ENCODE results near the gene PARD3B. TPM values are rescaled to one million over a fixed set of nuclear protein-coding genes. Genes with fewer than 3 reads are reported as not detected.

The PARD3B gene
- total RNA-seq, 1 donor from 2014 or later: 12.3 TPM

DNA sequence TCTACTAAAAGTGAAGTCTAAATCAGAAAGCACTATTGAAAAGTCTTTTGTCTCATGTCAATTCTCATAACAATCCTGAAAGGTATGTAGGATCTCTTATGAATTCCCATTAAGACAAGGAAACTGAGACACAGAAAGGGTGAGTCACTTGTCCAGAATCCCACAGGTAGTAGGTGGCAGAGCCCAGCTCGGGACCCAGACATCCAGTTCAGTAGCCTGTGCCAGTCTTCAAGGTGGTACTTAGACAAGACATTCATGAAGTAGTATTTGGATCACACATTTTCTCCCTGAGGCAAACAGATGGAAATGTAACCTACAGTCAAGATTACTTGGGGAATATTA is 14.8 kb upstream of the PARD3B start:
- H3K4me3 ChIP-seq: no peak overlapping the region
- intact Hi-C loops (cut with DNase I): no loop called here
- no peaks in the 10 kb centered on the region for H3K9me3 ChIP-seq
- H3K27ac ChIP-seq: no peak overlapping the region
- TF ChIP-seq CTCF (IDR thresholded peaks at IDR 0.05) (no peak), POLR2A (IDR thresholded peaks at IDR 0.05) (no peak), POLR2AphosphoS5 (IDR thresholded peaks at IDR 0.05; ENCODE audit: insufficient read depth in 1 of 2, low read depth in 1 of 2) (no peak)
- H3K36me3 ChIP-seq: no peaks in the 10 kb centered on the region
- H3K27me3 ChIP-seq: no peaks in the 10 kb centered on the region
- no peaks in the 10 kb centered on the region for H3K4me1 ChIP-seq
- DNase-seq (ENCODE audit: extremely low spot score in 2 of 2): no peak

- no peak for TF ChIP-seq POLR2AphosphoS5 (IDR thresholded peaks at IDR 0.05; ENCODE audit: insufficient read depth in 1 of 2, low read depth in 1 of 2)
- no peak for TF ChIP-seq POLR2A (IDR thresholded peaks at IDR 0.05)
- TF ChIP-seq CTCF (IDR thresholded peaks at IDR 0.05): no peak
- H3K27ac ChIP-seq: no peak overlapping the region
- no peaks in the 10 kb centered on the region for H3K27me3 ChIP-seq
- H3K4me3 ChIP-seq: no peak overlapping the region
- H3K4me1 ChIP-seq: no peaks in the 10 kb centered on the region
- H3K9me3 ChIP-seq: no peaks in the 10 kb centered on the region
- intact Hi-C loops (cut with DNase I): no loop called here
- no peak for DNase-seq (ENCODE audit: extremely low spot score in 2 of 2)
- no peaks in the 10 kb centered on the region for H3K36me3 ChIP-seq
Observed at GRCh38 chr2:204533629-204534370, 11.5 kb upstream of the PARD3B start.

- Histone ChIP-seq H3K9me3 (no peaks in the 10 kb centered on the region), H3K27me3 (no peaks in the 10 kb centered on the region), H3K27ac (no peak overlapping the region), H3K4me1 (no peaks in the 10 kb centered on the region), H3K36me3 (no peaks in the 10 kb centered on the region), H3K4me3 (no peak overlapping the region)
- intact Hi-C loops (cut with DNase I): no loop called here
- no peak for DNase-seq (ENCODE audit: extremely low spot score in 2 of 2)
- TF ChIP-seq CTCF (IDR thresholded peaks at IDR 0.05) (no peak), POLR2AphosphoS5 (IDR thresholded peaks at IDR 0.05; ENCODE audit: insufficient read depth in 1 of 2, low read depth in 1 of 2) (no peak), POLR2A (IDR thresholded peaks at IDR 0.05) (no peak)
Observed at GRCh38 chr2:204535356-204535755, 9.9 kb upstream of the PARD3B start.

- intact Hi-C loops (cut with DNase I): no loop called here
- no peak for DNase-seq (ENCODE audit: extremely low spot score in 2 of 2)
- no peaks in the 10 kb centered on the region for H3K9me3 ChIP-seq
- H3K36me3 ChIP-seq: no peaks in the 10 kb centered on the region
- H3K27ac ChIP-seq: no peak overlapping the region
- H3K4me3 ChIP-seq: no peak overlapping the region
- H3K4me1 ChIP-seq: no peaks in the 10 kb centered on the region
- no peak for TF ChIP-seq CTCF (IDR thresholded peaks at IDR 0.05)
- TF ChIP-seq POLR2A (IDR thresholded peaks at IDR 0.05): no peak
- TF ChIP-seq POLR2AphosphoS5 (IDR thresholded peaks at IDR 0.05; ENCODE audit: insufficient read depth in 1 of 2, low read depth in 1 of 2): no peak
- H3K27me3 ChIP-seq: no peaks in the 10 kb centered on the region
Observed at GRCh38 chr2:204535764-204536163, 9.5 kb upstream of the PARD3B start.

DNA sequence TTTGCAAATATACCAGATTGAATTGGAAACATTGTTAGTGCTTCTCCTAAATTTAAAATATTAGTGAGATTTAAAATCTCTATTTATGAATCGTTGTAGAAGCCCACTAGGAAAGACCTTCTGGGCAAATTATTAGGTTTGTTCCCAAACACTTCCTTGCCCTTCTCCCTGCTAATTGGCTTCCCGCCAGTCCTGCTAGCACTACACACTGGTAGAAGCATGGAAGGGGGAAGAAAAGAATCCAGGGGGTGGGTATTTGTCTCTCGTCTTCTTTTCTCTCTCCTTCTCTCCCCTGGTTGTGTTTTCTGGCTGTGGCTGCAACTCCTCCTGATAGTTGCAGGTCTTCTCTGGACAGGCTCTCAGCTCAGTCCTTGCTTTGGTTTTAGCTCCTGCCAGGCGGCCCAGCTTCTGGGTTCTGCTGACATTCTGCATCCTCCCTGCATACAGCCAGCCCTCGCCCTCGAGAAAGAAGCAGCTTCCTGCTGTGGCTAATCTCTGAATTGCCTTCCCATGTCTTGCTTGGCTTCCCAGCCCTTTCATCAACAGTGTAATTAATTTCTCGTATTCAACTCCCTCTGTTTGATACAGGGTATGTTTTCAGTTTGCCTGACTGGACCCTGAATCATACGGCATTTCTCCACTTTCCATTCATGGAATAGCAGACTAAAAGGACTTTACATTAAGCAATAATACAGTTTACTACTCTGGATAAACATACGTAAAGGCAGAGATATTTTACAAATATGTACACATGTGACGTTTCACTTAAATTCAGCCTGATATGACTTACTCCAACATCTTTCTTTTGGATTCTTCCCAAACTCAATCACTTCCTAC is 6.9 kb upstream of the PARD3B start:
- Histone ChIP-seq H3K9me3 (no peaks in the 10 kb centered on the region), H3K36me3 (no peaks in the 10 kb centered on the region), H3K27ac (no peak overlapping the region), H3K4me1 (no peaks in the 10 kb centered on the region), H3K27me3 (no peaks in the 10 kb centered on the region), H3K4me3 (no peak overlapping the region)
- intact Hi-C loops (cut with DNase I): no loop called here
- no peak for DNase-seq (ENCODE audit: extremely low spot score in 2 of 2)
- TF ChIP-seq POLR2AphosphoS5 (IDR thresholded peaks at IDR 0.05; ENCODE audit: insufficient read depth in 1 of 2, low read depth in 1 of 2) (no peak), POLR2A (IDR thresholded peaks at IDR 0.05) (no peak), CTCF (IDR thresholded peaks at IDR 0.05) (no peak)
